Panc1 (cell line): Measurements from ENCODE around the gene MAPK7. TPM values are rescaled to one million over a fixed set of nuclear protein-coding genes. Genes with fewer than 3 reads are reported as not detected.

Experiments used
- ATAC-seq: fragments of 200-7000 bp; cut with Tn5 transposase; 2 replicates; pipeline ENCODE4 v1.9.1; 2020; ENCODE audit warnings: mild to moderate bottlenecking, moderate library complexity
- BruUV-seq: library from RNA; stranded (reverse); fragments of 400-500 nt; replicated peaks from 2 replicates; lab custom pipeline; 2021; lab: Mats Ljungman, UMichigan
- CTCF ChIA-PET: fragments of 300-600 bp; sonication (Branson Sonifier 250); formaldehyde crosslinking; loops from one replicate; lab custom pipeline; 2022; ENCODE audit warnings: antibody characterized with exemption; lab: Charles Lee
- POLR2A ChIA-PET: fragments of 300-600 bp; sonication (Branson Sonifier 250); formaldehyde crosslinking; loops from one replicate; lab custom pipeline; 2022; ENCODE audit warnings: antibody characterized with exemption; lab: Charles Lee
- DNase-seq: peaks from one replicate; pipeline ENCODE4 v3.0.0-alpha.2; 2010; ENCODE audit warnings: low read depth, low spot score
- H3K27ac ChIP-seq: 2 replicates; pipeline ENCODE4 v1.5.1; 2011; ENCODE audit warnings: mild to moderate bottlenecking, low read length, inconsistent platforms
- H3K27me3 ChIP-seq: fragments of 200-500 bp; sonication (Bioruptor generic); 2 replicates; pipeline ENCODE4 v1.6.0; 2014; ENCODE audit warnings: low read length, inconsistent platforms; ENCODE audit not compliant: control insufficient read depth, insufficient read depth
- H3K36me3 ChIP-seq: fragments of 200-500 bp; sonication (Bioruptor generic); 2 replicates; pipeline ENCODE4 v1.5.1; 2014; ENCODE audit warnings: inconsistent platforms, mild to moderate bottlenecking, low read length, moderate library complexity; ENCODE audit not compliant: control insufficient read depth, insufficient read depth
- H3K4me1 ChIP-seq: 2 replicates; pipeline ENCODE4 v1.5.1; 2011; ENCODE audit warnings: inconsistent platforms, mild to moderate bottlenecking, low read length, moderate library complexity; ENCODE audit not compliant: control insufficient read depth, insufficient read depth
- H3K4me3 ChIP-seq, 2 experiments: 2 replicates each; pipeline ENCODE4 v1.5.1; 2011 to 2012; ENCODE audit warnings: low read depth in 2 of 2, low read length in 2 of 2, mild to moderate bottlenecking in 2 of 2, inconsistent platforms in 1 of 2, moderate library complexity in 1 of 2
- H3K9me3 ChIP-seq: fragments of 200-500 bp; sonication (Bioruptor generic); 2 replicates; pipeline ENCODE4 v1.5.1; 2014; ENCODE audit warnings: low read depth, mild to moderate bottlenecking, inconsistent platforms, low read length, moderate library complexity; ENCODE audit not compliant: control insufficient read depth, insufficient read depth
- POLR2AphosphoS5 ChIP-seq: IDR thresholded peaks from 2 replicates; pipeline ENCODE4 v1.6.1; 2012; ENCODE audit warnings: mild to moderate bottlenecking, low read depth, low read length, moderate library complexity
- REST ChIP-seq, 2 experiments: IDR thresholded peaks; 2 replicates each; pipeline ENCODE4 v1.6.1; 2011 to 2012; ENCODE audit warnings: low read depth in 2 of 2, control low read depth in 1 of 2, low read length in 1 of 2, mild to moderate bottlenecking in 1 of 2, moderate library complexity in 1 of 2; ENCODE audit not compliant: insufficient read depth in 1 of 2
- SIN3A ChIP-seq: IDR thresholded peaks from 2 replicates; pipeline ENCODE4 v1.6.1; 2012; ENCODE audit warnings: low read depth, mild to moderate bottlenecking, low read length, moderate library complexity, borderline replicate concordance; ENCODE audit not compliant: insufficient read depth
- TCF7L2 ChIP-seq: IDR thresholded peaks from 2 replicates; pipeline ENCODE4 v1.6.1; 2011; ENCODE audit warnings: mild to moderate bottlenecking, low read depth, low read length, inconsistent platforms
- in situ Hi-C: cut with HindIII; loops from 2 replicates; pipeline ENCODE4 v1.10.0; 2016; ENCODE audit warnings: low sequenced_read_pairs, low pct_unique_long_range_greater_than_20kb
- intact Hi-C: fragments of 100-400 bp; cut with micrococcal nuclease; formaldehyde crosslinking; loops from one replicate; pipeline ENCODE4 v1.10.0; 2022; ENCODE audit not compliant: unreplicated experiment
- total RNA-seq: library from RNA; stranded (reverse); gene quantifications from one replicate; pipeline ENCODE4 v1.2.1, GENCODE V29; 2021; ENCODE audit not compliant: unreplicated experiment
- TF ChIP-seq, protein P1 (sequence below): fragments of 450-650 bp; IDR thresholded peaks from 2 replicates; pipeline ENCODE4 v1.5.1; 2017; ENCODE audit warnings: mild to moderate bottlenecking

Gene MAPK7
- total RNA-seq, 1 experiment from 2014 or later: 28.9 TPM

DNA sequence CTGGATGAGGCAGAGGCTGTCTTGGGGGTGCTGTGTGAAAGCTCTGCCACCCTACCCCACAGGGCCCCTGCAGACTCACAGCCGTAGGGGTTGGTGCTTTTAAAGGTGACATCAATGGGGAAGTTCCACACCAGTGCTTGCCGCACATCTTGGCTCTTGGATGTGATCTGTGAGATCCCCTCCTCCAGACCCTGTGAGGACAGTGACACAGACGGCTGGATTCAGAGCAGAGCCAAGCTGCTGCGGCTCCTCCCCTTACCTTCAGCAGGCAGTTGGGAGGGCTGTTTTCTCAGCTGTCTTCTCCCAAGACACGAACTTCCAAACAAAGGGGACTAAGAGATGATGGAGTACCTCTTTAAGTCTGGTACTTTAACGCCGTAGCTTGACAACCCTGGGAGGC lies 20.5 kb upstream of the MAPK7 start:
- DNase-seq (no peak), ATAC-seq (no peak)
- no peaks in the 10 kb centered on the region for H3K9me3 ChIP-seq
- H3K4me1 ChIP-seq: peaks cover 3% of the 10 kb centered on the region; the same call in 1 of the 2 replicates
- in situ Hi-C loops: no loop called here
- no peak for TF ChIP-seq SIN3A
- H3K27me3 ChIP-seq: no peaks in the 10 kb centered on the region
- no peaks in the 10 kb centered on the region; the same call in 1 of the 2 replicates for H3K36me3 ChIP-seq
- intact Hi-C loops: no loop called here
- CTCF ChIA-PET: no interaction called here
- POLR2A ChIA-PET: no interaction called here
- no TSS peak for BruUV-seq
- no peak overlapping the region for H3K4me3 ChIP-seq
- no peak overlapping the region for H3K27ac ChIP-seq

DNA sequence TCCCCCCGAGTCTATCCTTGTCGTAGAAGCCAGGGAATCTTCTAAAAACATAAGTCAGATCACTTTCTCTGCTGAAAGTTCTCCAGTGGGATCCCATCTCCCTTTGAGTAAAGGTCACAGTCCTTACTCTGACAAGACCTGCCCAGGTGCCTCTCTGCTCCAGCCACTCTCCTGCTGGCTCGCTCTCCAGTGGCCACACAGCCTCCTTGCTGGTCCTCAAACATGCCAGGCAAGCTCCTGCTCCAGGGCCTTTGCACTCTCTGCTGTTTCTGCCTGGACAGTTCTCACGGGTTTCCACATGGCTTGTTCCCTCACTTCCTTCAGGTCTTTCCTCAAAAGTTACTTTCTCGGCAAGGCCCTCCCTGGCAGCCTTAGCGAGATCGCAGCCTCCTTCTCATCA lies 19.1 kb upstream of the MAPK7 start:
- TF ChIP-seq POLR2AphosphoS5 (no peak), SIN3A (no peak), REST (IDR thresholded peaks at IDR 0.05; ENCODE audit: insufficient read depth in 1 of 2, low read depth in 2 of 2, low read length in 1 of 2) (no peak)
- TF ChIP-seq, protein P1, sequence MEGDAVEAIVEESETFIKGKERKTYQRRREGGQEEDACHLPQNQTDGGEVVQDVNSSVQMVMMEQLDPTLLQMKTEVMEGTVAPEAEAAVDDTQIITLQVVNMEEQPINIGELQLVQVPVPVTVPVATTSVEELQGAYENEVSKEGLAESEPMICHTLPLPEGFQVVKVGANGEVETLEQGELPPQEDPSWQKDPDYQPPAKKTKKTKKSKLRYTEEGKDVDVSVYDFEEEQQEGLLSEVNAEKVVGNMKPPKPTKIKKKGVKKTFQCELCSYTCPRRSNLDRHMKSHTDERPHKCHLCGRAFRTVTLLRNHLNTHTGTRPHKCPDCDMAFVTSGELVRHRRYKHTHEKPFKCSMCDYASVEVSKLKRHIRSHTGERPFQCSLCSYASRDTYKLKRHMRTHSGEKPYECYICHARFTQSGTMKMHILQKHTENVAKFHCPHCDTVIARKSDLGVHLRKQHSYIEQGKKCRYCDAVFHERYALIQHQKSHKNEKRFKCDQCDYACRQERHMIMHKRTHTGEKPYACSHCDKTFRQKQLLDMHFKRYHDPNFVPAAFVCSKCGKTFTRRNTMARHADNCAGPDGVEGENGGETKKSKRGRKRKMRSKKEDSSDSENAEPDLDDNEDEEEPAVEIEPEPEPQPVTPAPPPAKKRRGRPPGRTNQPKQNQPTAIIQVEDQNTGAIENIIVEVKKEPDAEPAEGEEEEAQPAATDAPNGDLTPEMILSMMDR: no peak
- BruUV-seq: no TSS peak

DNA sequence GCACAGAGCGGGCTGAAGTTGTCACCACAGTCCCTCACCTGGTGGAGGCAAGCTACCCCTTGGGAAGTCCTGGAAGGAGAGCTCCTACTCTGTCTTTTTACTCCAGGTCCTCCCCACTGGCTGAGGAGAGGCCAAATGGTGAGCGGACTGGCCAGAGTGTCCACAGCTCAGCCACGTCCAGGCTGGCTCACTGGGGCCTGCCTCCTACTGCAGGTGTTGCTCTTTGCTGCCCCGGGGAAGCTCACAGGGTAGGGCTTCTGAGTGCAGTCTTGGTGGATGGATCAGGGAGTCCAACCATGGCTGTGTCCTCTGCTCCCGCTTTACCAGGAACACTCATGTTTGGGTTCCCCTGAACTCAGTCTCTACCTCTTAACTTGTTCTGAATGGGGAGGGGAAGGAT lies 18.4 kb upstream of the MAPK7 start:
- BruUV-seq: no TSS peak
- Histone ChIP-seq H3K4me3 (no peak overlapping the region), H3K27ac (no peak overlapping the region), H3K36me3 (no peaks in the 10 kb centered on the region; the same call in 1 of the 2 replicates), H3K9me3 (no peaks in the 10 kb centered on the region), H3K4me1 (peaks cover 5% of the 10 kb centered on the region), H3K27me3 (no peaks in the 10 kb centered on the region)
- in situ Hi-C loops: no loop called here
- TF ChIP-seq, protein P1: no peak
- TF ChIP-seq TCF7L2 (no peak), POLR2AphosphoS5 (no peak), REST (IDR thresholded peaks at IDR 0.05; ENCODE audit: insufficient read depth in 1 of 2, low read depth in 2 of 2, low read length in 1 of 2) (no peak), SIN3A (no peak)
- CTCF ChIA-PET: no interaction called here
- intact Hi-C loops: no loop called here
- POLR2A ChIA-PET: no interaction called here
- no peak for ATAC-seq
- no peak for DNase-seq

More for the DNA sequence above, 19.1 kb upstream of the MAPK7 start:
- peaks cover 5% of the 10 kb centered on the region for H3K4me1 ChIP-seq
- no peak overlapping the region for H3K27ac ChIP-seq
- H3K27me3 ChIP-seq: no peaks in the 10 kb centered on the region
- H3K4me3 ChIP-seq: no peak overlapping the region
- no peaks in the 10 kb centered on the region; the same call in 1 of the 2 replicates for H3K36me3 ChIP-seq
- in situ Hi-C loops: no loop called here
- ChIA-PET POLR2A (no interaction called here), CTCF (no interaction called here)
- DNase-seq (no peak), ATAC-seq (no peak)
- intact Hi-C loops: no loop called here
- no peaks in the 10 kb centered on the region for H3K9me3 ChIP-seq
